HepG2 (cell line): ENCODE data around the gene CAMKMT. TPM values are rescaled to one million over a fixed set of nuclear protein-coding genes. Genes with fewer than 3 reads are reported as not detected.

Experiments
- ATAC-seq: fragments of 200-7000 bp; cut with Tn5 transposase; 3 replicates; pipeline ENCODE4 v1.9.1; 2020; ENCODE audit warnings: mild to moderate bottlenecking, moderate library complexity
- BruUV-seq: library from RNA; stranded (reverse); fragments of 400-500 nt; replicated peaks from 2 replicates; lab custom pipeline; 2021; lab: Mats Ljungman, UMichigan
- CTCF ChIA-PET: fragments of 300-600 bp; formaldehyde crosslinking; extraction: SDS; loops from one replicate; lab custom pipeline; 2021; ENCODE audit warnings: low total read pairs, inconsistent platforms, low intra/inter-chr PET ratio; lab: Yijun Ruan, JAX
- POLR2A ChIA-PET: fragments of 350-600 bp; sonication (Branson Sonifier 250); formaldehyde crosslinking; loops from one replicate; lab custom pipeline; 2020; ENCODE audit warnings: antibody characterized with exemption, inconsistent platforms; lab: Yijun Ruan, JAX
- DNase-seq: peaks from one replicate; pipeline ENCODE4 v3.0.0-alpha.2; 2015; ENCODE audit warnings: low spot score
- FAIRE-seq: peaks from 3 replicates; lab custom pipeline; 2011; peaks lifted over from hg19 to GRCh38; lab: Jason Lieb, UNC
- H2AFZ ChIP-seq: one replicate; pipeline ENCODE4 v1.6.1; 2011; ENCODE audit warnings: low read length, inconsistent platforms
- H3K27ac ChIP-seq: fragments of 300-600 bp; 3 replicates; pipeline ENCODE4 v1.8.0; 2011; ENCODE audit warnings: mixed run types, mild to moderate bottlenecking, mixed read lengths, low read length, inconsistent platforms; ENCODE audit not compliant: insufficient read depth; ENCODE audit errors: extremely low read length
- H3K27me3 ChIP-seq, 2 experiments: fragments of 200-600 bp in 1 of 2; 2 replicates in 1 of 2; 3 replicates in 1 of 2; pipeline versions ENCODE4 v1.6.0 to v1.8.0; 2011; ENCODE audit warnings: low read length in 2 of 2, mild to moderate bottlenecking in 2 of 2, moderate library complexity in 2 of 2, inconsistent platforms in 1 of 2; ENCODE audit not compliant: insufficient read depth in 2 of 2, control insufficient read depth in 1 of 2
- H3K36me3 ChIP-seq, 2 experiments: fragments of 200-600 bp in 1 of 2; replicated peaks in 1 of 2; 2 replicates in 1 of 2; 3 replicates in 1 of 2; pipeline versions ENCODE4 v1.5.1 to v1.8.0; 2011; ENCODE audit warnings: low read length in 2 of 2, inconsistent platforms in 1 of 2; ENCODE audit not compliant: insufficient read depth in 2 of 2, control insufficient read depth in 1 of 2
- H3K4me1 ChIP-seq: 2 replicates; pipeline ENCODE4 v1.5.1; 2012; ENCODE audit warnings: low read length, inconsistent platforms; ENCODE audit not compliant: insufficient read depth
- H3K4me2 ChIP-seq: 2 replicates; pipeline ENCODE4 v1.6.0; 2011; ENCODE audit warnings: low read depth, low read length, inconsistent platforms
- H3K4me3 ChIP-seq, 3 experiments: fragments of 200-600 bp in 1 of 3; sonication (generic), shearing (Covaris generic) in 1 of 3; replicated peaks in 1 of 3; 2 replicates each; pipeline ENCODE4 v1.5.1; 2011 to 2016; ENCODE audit warnings: low read length in 3 of 3, inconsistent platforms in 2 of 3, low read depth in 2 of 3, mild to moderate bottlenecking in 2 of 3, control low read depth in 1 of 3, mixed read lengths in 1 of 3; ENCODE audit not compliant: insufficient read depth in 1 of 3
- H3K79me2 ChIP-seq: one replicate; pipeline ENCODE4 v1.6.1; 2011; ENCODE audit warnings: low read length, inconsistent platforms; ENCODE audit not compliant: insufficient read depth
- H3K9ac ChIP-seq: 2 replicates; pipeline ENCODE4 v1.6.0; 2011; ENCODE audit warnings: mild to moderate bottlenecking, low read depth, low read length, inconsistent platforms; ENCODE audit not compliant: insufficient read depth
- H3K9me3 ChIP-seq: 2 replicates; pipeline ENCODE4 v1.5.1; 2012; ENCODE audit warnings: mild to moderate bottlenecking, low read length
- H4K20me1 ChIP-seq: 2 replicates; pipeline ENCODE4 v1.6.0; 2011; ENCODE audit warnings: inconsistent platforms, mild to moderate bottlenecking, low read length, moderate library complexity; ENCODE audit not compliant: insufficient read depth
- CEBPG ChIP-seq: IDR thresholded peaks from 2 replicates; pipeline ENCODE4 v1.6.1; 2016
- KDM4B ChIP-seq: sonication (generic); formaldehyde crosslinking; IDR thresholded peaks from 2 replicates; pipeline ENCODE4 v1.4.0; 2020; ENCODE audit warnings: missing genetic modification reagents
- ZNF547 ChIP-seq: sonication (generic); formaldehyde crosslinking; IDR thresholded peaks from 2 replicates; pipeline ENCODE4 v1.5.1; 2020; ENCODE audit warnings: mild to moderate bottlenecking, missing genetic modification reagents
- WGBS: methylation state at CpG from one replicate; pipeline ENCODE4 v1.1.6; 2017; ENCODE audit warnings: low lambda C conversion rate; 5-methylcytosine and 5-hydroxymethylcytosine counted together
- in situ Hi-C: cut with HindIII; loops from 2 replicates; pipeline ENCODE4 v1.10.0; 2017; ENCODE audit warnings: low pct_unique_long_range_greater_than_20kb; ENCODE audit not compliant: extremely low pct_ligation_motif_present
- intact Hi-C: fragments of 100-400 bp; cut with micrococcal nuclease; formaldehyde crosslinking; loops from one replicate; pipeline ENCODE4 v1.10.0; 2022; ENCODE audit not compliant: unreplicated experiment
- polyA plus RNA-seq, 8 experiments: library from polyadenylated mRNA; depleted of rRNA in 3 of 8; stranded (reverse) in 7 of 8; unstranded in 1 of 8; fragments of >200 nt; fragmentation: Illumina TruSeq in 4 of 8; extraction: Trizol in 4 of 8; gene quantifications; 2 replicates each; pipeline versions ENCODE4 v1.2.1 to v1.2.3, GENCODE V29; 2011 to 2016; ENCODE audit warnings: low read depth in 4 of 8, missing spikeins in 1 of 8, mixed read lengths in 1 of 8; ENCODE audit not compliant: insufficient read depth in 1 of 8
- total RNA-seq, 5 experiments: library from RNA; depleted of rRNA; stranded (reverse); fragments of >200 nt; fragmentation: Illumina TruSeq; extraction: Trizol; gene quantifications; 2 replicates each; pipeline ENCODE4 v1.2.3, GENCODE V29; 2016; ENCODE audit warnings: low read depth in 1 of 5
- TF ChIP-seq, protein P1 (sequence below): sonication (generic); formaldehyde crosslinking; IDR thresholded peaks from 2 replicates; pipeline ENCODE4 v1.8.0; 2022; ENCODE audit warnings: mild to moderate bottlenecking, missing genetic modification reagents
- TF ChIP-seq, protein P2 (sequence below): sonication (generic); formaldehyde crosslinking; IDR thresholded peaks from 2 replicates; pipeline ENCODE4 v1.4.0; 2020; ENCODE audit warnings: missing genetic modification reagents, borderline replicate concordance
- TF ChIP-seq, protein P3 (sequence below): sonication (generic); formaldehyde crosslinking; conservative IDR thresholded peaks from 2 replicates; pipeline ENCODE4 v1.4.0; 2020; ENCODE audit warnings: mild to moderate bottlenecking, missing genetic modification reagents, moderate library complexity
- TF ChIP-seq, protein P4 (sequence below): sonication (generic); formaldehyde crosslinking; IDR thresholded peaks from 2 replicates; pipeline ENCODE4 v1.4.0; 2020; ENCODE audit warnings: mild to moderate bottlenecking, missing genetic modification reagents, borderline replicate concordance
- TF ChIP-seq, protein P5 (sequence below): sonication (generic); formaldehyde crosslinking; IDR thresholded peaks from 2 replicates; pipeline ENCODE4 v1.9.0; 2021; ENCODE audit warnings: missing genetic modification reagents, mild to moderate bottlenecking, borderline replicate concordance

CAMKMT gene
- total and polyA plus RNA-seq, 2 of the 13 experiments (the other 11 are each of a cell fraction or from before 2014, with no cell fraction given), result 6.9 to 20.8 TPM

DNA sequence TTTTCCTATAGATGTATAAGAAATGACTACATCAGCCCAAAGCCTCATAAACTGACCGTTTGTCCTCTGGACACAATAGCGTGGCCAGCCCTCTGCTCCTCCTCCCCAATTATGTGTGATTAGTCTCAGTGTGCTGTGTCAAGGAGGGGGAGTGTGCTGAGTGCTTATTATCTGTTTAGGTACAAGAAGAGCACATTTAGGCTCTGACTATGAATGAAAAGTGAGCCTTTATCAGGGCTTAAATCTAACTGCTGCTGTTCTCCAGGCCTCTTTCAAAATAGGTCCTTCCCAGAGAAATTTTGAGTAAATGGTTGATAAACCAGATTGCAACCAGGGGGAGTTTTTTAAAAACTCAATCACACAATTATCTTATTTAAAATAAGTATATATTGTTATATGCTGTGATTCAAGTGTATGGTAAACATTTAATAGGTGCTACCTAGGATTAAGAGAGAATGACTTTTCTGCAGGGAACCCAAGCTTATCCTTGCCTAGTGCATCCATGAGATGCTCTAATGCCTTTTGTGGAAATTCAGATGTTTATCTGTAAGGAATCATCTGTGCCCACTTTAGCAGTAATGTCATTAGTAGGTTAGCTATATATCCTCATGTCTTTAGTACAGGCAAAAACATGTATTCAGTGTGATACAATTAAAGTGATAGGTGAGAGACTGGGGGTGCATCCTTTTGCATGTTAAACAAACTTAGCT is 411.1 kb downstream of the CAMKMT start:
- Histone ChIP-seq H3K27me3 (no peaks in the 10 kb centered on the region), H3K4me1 (peaks cover 14% of the 10 kb centered on the region), H3K4me3 (no peak overlapping the region), H3K4me2 (no peak overlapping the region), H3K27ac (no peak overlapping the region), H3K79me2 (no peaks in the 10 kb centered on the region), H3K9ac (no peak overlapping the region), H2AFZ (no peak overlapping the region), H4K20me1 (no peaks in the 10 kb centered on the region), H3K9me3 (no peaks in the 10 kb centered on the region), H3K36me3 (no peaks in the 10 kb centered on the region)
- ATAC-seq (no peak), DNase-seq (no peak), FAIRE-seq (no peak)
- ChIA-PET CTCF (no interaction called here), POLR2A (no interaction called here)
- intact Hi-C loops, result no loop called here
- BruUV-seq, result no TSS peak
- WGBS, result 60% methylated on average over 2 of the region's 2 CpGs
- in situ Hi-C loops, result no loop called here
- TF ChIP-seq, protein P1, sequence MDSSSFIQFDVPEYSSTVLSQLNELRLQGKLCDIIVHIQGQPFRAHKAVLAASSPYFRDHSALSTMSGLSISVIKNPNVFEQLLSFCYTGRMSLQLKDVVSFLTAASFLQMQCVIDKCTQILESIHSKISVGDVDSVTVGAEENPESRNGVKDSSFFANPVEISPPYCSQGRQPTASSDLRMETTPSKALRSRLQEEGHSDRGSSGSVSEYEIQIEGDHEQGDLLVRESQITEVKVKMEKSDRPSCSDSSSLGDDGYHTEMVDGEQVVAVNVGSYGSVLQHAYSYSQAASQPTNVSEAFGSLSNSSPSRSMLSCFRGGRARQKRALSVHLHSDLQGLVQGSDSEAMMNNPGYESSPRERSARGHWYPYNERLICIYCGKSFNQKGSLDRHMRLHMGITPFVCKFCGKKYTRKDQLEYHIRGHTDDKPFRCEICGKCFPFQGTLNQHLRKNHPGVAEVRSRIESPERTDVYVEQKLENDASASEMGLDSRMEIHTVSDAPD, result no peak
- TF ChIP-seq, protein P2, sequence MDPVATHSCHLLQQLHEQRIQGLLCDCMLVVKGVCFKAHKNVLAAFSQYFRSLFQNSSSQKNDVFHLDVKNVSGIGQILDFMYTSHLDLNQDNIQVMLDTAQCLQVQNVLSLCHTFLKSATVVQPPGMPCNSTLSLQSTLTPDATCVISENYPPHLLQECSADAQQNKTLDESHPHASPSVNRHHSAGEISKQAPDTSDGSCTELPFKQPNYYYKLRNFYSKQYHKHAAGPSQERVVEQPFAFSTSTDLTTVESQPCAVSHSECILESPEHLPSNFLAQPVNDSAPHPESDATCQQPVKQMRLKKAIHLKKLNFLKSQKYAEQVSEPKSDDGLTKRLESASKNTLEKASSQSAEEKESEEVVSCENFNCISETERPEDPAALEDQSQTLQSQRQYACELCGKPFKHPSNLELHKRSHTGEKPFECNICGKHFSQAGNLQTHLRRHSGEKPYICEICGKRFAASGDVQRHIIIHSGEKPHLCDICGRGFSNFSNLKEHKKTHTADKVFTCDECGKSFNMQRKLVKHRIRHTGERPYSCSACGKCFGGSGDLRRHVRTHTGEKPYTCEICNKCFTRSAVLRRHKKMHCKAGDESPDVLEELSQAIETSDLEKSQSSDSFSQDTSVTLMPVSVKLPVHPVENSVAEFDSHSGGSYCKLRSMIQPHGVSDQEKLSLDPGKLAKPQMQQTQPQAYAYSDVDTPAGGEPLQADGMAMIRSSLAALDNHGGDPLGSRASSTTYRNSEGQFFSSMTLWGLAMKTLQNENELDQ (CRISPR knock-in tag), result no peak
- TF ChIP-seq CEBPG (CRISPR knock-in tag), result no peak
- no peak for TF ChIP-seq KDM4B (CRISPR knock-in tag)
- TF ChIP-seq, protein P3, sequence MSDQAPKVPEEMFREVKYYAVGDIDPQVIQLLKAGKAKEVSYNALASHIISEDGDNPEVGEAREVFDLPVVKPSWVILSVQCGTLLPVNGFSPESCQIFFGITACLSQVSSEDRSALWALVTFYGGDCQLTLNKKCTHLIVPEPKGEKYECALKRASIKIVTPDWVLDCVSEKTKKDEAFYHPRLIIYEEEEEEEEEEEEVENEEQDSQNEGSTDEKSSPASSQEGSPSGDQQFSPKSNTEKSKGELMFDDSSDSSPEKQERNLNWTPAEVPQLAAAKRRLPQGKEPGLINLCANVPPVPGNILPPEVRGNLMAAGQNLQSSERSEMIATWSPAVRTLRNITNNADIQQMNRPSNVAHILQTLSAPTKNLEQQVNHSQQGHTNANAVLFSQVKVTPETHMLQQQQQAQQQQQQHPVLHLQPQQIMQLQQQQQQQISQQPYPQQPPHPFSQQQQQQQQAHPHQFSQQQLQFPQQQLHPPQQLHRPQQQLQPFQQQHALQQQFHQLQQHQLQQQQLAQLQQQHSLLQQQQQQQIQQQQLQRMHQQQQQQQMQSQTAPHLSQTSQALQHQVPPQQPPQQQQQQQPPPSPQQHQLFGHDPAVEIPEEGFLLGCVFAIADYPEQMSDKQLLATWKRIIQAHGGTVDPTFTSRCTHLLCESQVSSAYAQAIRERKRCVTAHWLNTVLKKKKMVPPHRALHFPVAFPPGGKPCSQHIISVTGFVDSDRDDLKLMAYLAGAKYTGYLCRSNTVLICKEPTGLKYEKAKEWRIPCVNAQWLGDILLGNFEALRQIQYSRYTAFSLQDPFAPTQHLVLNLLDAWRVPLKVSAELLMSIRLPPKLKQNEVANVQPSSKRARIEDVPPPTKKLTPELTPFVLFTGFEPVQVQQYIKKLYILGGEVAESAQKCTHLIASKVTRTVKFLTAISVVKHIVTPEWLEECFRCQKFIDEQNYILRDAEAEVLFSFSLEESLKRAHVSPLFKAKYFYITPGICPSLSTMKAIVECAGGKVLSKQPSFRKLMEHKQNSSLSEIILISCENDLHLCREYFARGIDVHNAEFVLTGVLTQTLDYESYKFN, result no peak
- TF ChIP-seq, protein P4, sequence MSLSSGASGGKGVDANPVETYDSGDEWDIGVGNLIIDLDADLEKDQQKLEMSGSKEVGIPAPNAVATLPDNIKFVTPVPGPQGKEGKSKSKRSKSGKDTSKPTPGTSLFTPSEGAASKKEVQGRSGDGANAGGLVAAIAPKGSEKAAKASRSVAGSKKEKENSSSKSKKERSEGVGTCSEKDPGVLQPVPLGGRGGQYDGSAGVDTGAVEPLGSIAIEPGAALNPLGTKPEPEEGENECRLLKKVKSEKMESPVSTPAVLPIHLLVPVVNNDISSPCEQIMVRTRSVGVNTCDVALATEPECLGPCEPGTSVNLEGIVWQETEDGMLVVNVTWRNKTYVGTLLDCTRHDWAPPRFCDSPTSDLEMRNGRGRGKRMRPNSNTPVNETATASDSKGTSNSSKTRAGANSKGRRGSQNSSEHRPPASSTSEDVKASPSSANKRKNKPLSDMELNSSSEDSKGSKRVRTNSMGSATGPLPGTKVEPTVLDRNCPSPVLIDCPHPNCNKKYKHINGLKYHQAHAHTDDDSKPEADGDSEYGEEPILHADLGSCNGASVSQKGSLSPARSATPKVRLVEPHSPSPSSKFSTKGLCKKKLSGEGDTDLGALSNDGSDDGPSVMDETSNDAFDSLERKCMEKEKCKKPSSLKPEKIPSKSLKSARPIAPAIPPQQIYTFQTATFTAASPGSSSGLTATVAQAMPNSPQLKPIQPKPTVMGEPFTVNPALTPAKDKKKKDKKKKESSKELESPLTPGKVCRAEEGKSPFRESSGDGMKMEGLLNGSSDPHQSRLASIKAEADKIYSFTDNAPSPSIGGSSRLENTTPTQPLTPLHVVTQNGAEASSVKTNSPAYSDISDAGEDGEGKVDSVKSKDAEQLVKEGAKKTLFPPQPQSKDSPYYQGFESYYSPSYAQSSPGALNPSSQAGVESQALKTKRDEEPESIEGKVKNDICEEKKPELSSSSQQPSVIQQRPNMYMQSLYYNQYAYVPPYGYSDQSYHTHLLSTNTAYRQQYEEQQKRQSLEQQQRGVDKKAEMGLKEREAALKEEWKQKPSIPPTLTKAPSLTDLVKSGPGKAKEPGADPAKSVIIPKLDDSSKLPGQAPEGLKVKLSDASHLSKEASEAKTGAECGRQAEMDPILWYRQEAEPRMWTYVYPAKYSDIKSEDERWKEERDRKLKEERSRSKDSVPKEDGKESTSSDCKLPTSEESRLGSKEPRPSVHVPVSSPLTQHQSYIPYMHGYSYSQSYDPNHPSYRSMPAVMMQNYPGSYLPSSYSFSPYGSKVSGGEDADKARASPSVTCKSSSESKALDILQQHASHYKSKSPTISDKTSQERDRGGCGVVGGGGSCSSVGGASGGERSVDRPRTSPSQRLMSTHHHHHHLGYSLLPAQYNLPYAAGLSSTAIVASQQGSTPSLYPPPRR, result no peak
- TF ChIP-seq, protein P5, sequence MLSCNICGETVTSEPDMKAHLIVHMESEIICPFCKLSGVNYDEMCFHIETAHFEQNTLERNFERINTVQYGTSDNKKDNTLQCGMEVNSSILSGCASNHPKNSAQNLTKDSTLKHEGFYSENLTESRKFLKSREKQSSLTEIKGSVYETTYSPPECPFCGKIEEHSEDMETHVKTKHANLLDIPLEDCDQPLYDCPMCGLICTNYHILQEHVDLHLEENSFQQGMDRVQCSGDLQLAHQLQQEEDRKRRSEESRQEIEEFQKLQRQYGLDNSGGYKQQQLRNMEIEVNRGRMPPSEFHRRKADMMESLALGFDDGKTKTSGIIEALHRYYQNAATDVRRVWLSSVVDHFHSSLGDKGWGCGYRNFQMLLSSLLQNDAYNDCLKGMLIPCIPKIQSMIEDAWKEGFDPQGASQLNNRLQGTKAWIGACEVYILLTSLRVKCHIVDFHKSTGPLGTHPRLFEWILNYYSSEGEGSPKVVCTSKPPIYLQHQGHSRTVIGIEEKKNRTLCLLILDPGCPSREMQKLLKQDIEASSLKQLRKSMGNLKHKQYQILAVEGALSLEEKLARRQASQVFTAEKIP (CRISPR knock-in tag), result no peak
- TF ChIP-seq ZNF547 (CRISPR knock-in tag), result no peak
